AG09309 (cell line): ENCODE results near the gene KCNQ4.

Experiments
- DNase-seq: peaks from one replicate; pipeline ENCODE4 v3.0.0-alpha.2; 2010; ENCODE audit warnings: low read depth
- H3K4me3 ChIP-seq: 2 replicates; pipeline ENCODE4 v1.5.1; 2011; ENCODE audit warnings: mild to moderate bottlenecking, low read depth, low read length, moderate library complexity; ENCODE audit not compliant: control insufficient read depth
- CTCF ChIP-seq: IDR thresholded peaks from 2 replicates; pipeline ENCODE4 v1.5.1; 2011; ENCODE audit warnings: mild to moderate bottlenecking, low read depth, low read length, inconsistent platforms; ENCODE audit not compliant: insufficient read depth, control insufficient read depth; ENCODE audit errors: missing control alignments

The KCNQ4 gene

DNA sequence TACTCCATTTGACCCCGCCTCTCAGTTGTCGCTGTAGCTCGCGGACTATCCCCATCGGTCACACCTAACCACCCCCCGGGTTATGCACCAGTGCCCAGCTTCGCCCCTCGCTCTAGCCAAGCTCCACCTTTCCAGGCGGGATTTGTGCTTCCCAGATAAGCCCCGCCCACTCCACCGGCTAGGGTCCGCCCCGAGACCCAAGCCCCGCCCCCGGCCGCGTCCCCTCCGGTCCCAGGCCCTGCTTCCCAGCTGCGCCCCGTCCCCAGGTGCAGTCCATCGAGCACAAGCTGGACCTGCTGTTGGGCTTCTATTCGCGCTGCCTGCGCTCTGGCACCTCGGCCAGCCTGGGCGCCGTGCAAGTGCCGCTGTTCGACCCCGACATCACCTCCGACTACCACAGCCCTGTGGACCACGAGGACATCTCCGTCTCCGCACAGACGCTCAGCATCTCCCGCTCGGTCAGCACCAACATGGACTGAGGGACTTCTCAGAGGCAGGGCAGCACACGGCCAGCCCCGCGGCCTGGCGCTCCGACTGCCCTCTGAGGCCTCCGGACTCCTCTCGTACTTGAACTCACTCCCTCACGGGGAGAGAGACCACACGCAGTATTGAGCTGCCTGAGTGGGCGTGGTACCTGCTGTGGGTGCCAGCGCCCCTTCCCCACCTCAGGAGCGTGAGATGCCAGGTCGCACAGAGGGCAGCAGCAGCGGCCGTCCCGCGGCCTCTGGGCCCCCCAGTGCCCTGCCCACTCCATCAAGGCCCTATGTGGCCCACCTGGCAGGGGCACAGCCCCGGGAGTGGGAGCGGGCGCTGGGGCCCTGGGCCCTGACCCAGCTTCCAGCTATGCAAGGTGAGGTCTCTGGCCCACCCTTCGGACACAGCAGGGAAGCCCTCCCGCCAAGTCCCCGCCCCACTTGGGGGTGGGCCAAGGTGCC lies 54.7 kb downstream of the KCNQ4 start:
- H3K4me3 ChIP-seq: no peak overlapping the region
- no peak for DNase-seq
- TF ChIP-seq CTCF: no peak

DNA sequence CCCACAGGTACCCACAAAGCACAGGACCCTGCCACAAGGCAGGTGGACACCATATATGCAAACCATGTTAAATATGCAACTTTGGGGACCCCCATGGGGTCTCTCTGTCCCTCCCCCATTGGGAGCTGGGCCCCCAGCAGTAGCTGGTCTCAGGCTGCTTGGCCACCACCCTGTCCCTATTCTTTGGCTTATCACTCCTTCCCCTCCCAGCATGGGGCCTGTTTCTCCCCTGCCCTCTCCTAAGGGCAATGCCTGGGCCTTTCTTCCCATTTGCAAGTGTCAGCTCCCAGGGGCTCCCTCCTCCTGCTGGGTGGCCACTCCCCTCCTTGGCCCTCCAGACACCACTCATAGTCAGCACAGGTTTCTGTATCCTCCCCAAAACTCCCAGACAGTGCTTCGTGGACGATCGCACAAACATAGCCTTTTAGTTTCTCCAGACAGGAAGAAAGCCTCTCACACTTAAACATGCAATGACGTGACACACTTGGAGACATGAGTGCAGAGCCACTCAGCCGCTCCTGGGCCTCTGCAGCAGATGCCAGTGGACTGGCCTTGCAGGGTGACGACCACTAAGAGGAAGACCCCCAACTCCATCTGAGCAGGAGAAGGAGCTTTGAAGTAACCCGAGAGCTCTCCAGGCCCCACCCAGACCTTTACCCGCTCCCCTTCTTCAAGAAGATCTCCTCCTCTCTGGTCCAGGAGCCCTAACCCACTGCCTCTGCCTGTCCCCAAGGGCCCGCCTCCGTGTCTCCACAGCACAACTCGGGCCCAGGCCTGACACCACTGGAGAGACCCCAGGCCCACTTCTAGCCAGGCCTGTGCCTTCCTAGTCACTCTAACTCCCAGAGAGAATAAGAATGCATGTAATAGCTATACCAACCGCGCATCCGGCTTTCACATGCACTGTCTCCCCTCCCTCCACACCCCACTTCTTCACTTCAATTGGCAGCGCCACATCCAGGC lies 55.7 kb downstream of the KCNQ4 start:
- no peak for DNase-seq
- H3K4me3 ChIP-seq: no peak overlapping the region
- TF ChIP-seq CTCF: no peak

DNA sequence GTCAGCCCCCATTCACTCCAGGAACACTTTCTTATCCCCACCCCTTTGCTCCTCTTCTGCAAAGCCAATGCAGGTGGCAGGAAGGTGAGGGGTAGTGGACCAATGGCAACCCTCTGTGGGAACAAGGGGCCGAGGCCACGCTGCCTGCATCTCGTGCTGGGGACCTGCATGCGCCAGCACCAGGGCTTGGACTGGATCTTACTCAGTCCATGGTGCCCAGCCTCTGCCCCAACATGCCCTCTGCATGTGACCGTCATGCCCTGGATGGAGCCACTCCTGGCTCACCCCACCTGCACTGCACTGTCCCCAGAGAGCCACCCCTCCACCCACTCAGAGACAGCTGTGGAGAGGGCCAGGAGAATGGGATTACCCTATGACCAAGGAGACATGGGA lies 56.4 kb downstream of the KCNQ4 start:
- TF ChIP-seq CTCF: no peak
- DNase-seq: no peak
- H3K4me3 ChIP-seq: no peak overlapping the region

- DNase-seq: no peak
- TF ChIP-seq CTCF: no peak
Observed at GRCh38 chr1:40840526-40841323, 57.1 kb downstream of the KCNQ4 start.

GRCh38 chr1:40841602-40842001 lies 58.0 kb downstream of the KCNQ4 start:
- no peak for DNase-seq
- no peak for TF ChIP-seq CTCF
- H3K4me3 ChIP-seq: no peak overlapping the region

More at GRCh38 chr1:40840526-40841323, 57.1 kb downstream of the KCNQ4 start:
- H3K4me3 ChIP-seq: no peak overlapping the region

DNA sequence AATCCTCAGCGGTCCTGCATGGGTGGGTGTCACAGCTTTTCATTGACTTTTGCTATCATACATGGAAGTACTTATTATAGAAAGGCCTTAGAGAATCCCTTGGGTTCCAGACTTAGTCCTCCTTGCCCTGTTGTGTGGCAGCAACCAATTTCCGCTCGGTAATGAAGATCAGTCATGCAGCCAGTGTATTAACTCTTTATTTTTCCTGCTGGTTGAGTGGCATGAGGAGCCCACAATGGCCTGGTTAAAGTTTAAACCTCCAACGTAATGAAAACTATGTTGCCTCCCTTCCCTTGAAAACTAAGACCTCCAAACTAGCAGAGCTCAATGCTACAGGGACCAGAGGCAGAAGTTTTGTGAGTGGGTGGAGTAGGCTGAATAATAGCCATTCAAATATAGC lies 58.6 kb downstream of the KCNQ4 start:
- no peak for DNase-seq
- TF ChIP-seq CTCF: no peak
- no peak overlapping the region for H3K4me3 ChIP-seq
